Mucosa of rectum (tissue), 2 donors: ENCODE data around the gene SPAG16.

Source experiments
- H3K27ac ChIP-seq, 2 donors: one replicate each; pipeline ENCODE4 v1.7.0; 2013; ENCODE audit warnings: inconsistent platforms in 2 of 2, low read depth in 2 of 2, low read length in 2 of 2
- H3K27me3 ChIP-seq, 2 donors: one replicate each; pipeline ENCODE4 v1.7.0; 2013; ENCODE audit warnings: low read length in 2 of 2; ENCODE audit not compliant: control insufficient read depth in 2 of 2, insufficient read depth in 2 of 2
- H3K36me3 ChIP-seq, 2 donors: one replicate each; pipeline ENCODE4 v1.7.0; 2013; ENCODE audit warnings: low read length in 2 of 2; ENCODE audit not compliant: control insufficient read depth in 2 of 2, insufficient read depth in 2 of 2
- H3K4me1 ChIP-seq, 2 donors: one replicate each; pipeline ENCODE4 v1.7.0; 2013; ENCODE audit warnings: low read length in 2 of 2, mild to moderate bottlenecking in 1 of 2; ENCODE audit not compliant: control insufficient read depth in 2 of 2, insufficient read depth in 2 of 2
- H3K4me3 ChIP-seq, 2 donors: one replicate each; pipeline ENCODE4 v1.7.0; 2013; ENCODE audit warnings: low read length in 2 of 2
- H3K9ac ChIP-seq, 2 donors: one replicate each; pipeline ENCODE4 v1.7.0; 2013; ENCODE audit warnings: low read length in 2 of 2, low read depth in 1 of 2, mild to moderate bottlenecking in 1 of 2
- H3K9me3 ChIP-seq, 2 donors: one replicate each; pipeline ENCODE4 v1.7.0; 2013; ENCODE audit warnings: low read length in 2 of 2; ENCODE audit not compliant: control insufficient read depth in 2 of 2
- donor health status: healthy.
- donor health status: Normal muscosa, but diverticular disease.

Gene SPAG16

GRCh38 chr2:213246497-213247281 lies 37.6 kb upstream of the SPAG16 start:
- H3K27ac ChIP-seq, result no peak overlapping the region
- H3K9ac ChIP-seq, result no peak overlapping the region
- no peaks in the 10 kb centered on the region for H3K4me1 ChIP-seq
- H3K36me3 ChIP-seq, result no peaks in the 10 kb centered on the region
- H3K9me3 ChIP-seq, result no peaks in the 10 kb centered on the region
- H3K27me3 ChIP-seq, result no peaks in the 10 kb centered on the region
- no peak overlapping the region for H3K4me3 ChIP-seq

- H3K27ac ChIP-seq, result no peak overlapping the region
- no peaks in the 10 kb centered on the region for H3K27me3 ChIP-seq
- no peak overlapping the region for H3K9ac ChIP-seq
- H3K36me3 ChIP-seq, result no peaks in the 10 kb centered on the region
- H3K4me1 ChIP-seq, result no peaks in the 10 kb centered on the region
- H3K4me3 ChIP-seq, result no peak overlapping the region
- H3K9me3 ChIP-seq, result no peaks in the 10 kb centered on the region
Measured at GRCh38 chr2:213247566-213247965, 36.7 kb upstream of the SPAG16 start.

- H3K36me3 ChIP-seq, result no peaks in the 10 kb centered on the region
- no peaks in the 10 kb centered on the region for H3K27me3 ChIP-seq
- H3K4me3 ChIP-seq, result no peak overlapping the region
- H3K9ac ChIP-seq, result no peak overlapping the region
- no peaks in the 10 kb centered on the region for H3K9me3 ChIP-seq
- H3K27ac ChIP-seq, result no peak overlapping the region
- H3K4me1 ChIP-seq, result no peaks in the 10 kb centered on the region
Measured at GRCh38 chr2:213248637-213249036, 35.6 kb upstream of the SPAG16 start.

- no peaks in the 10 kb centered on the region for H3K9me3 ChIP-seq
- H3K4me3 ChIP-seq, result no peak overlapping the region
- no peak overlapping the region for H3K27ac ChIP-seq
- no peaks in the 10 kb centered on the region for H3K27me3 ChIP-seq
- no peaks in the 10 kb centered on the region for H3K36me3 ChIP-seq
- no peaks in the 10 kb centered on the region for H3K4me1 ChIP-seq
- no peak overlapping the region for H3K9ac ChIP-seq
Measured at GRCh38 chr2:213249502-213249901, 34.8 kb upstream of the SPAG16 start.

GRCh38 chr2:213251618-213252017 lies 32.6 kb upstream of the SPAG16 start:
- H3K27ac ChIP-seq, result no peak overlapping the region
- H3K4me1 ChIP-seq, result no peaks in the 10 kb centered on the region
- no peaks in the 10 kb centered on the region for H3K27me3 ChIP-seq
- H3K9me3 ChIP-seq, result no peaks in the 10 kb centered on the region
- peak overlapping the region in 1 of 2 donors; percentile 7 for H3K4me3 ChIP-seq
- no peaks in the 10 kb centered on the region for H3K36me3 ChIP-seq
- no peak overlapping the region for H3K9ac ChIP-seq

GRCh38 chr2:213252206-213252605 lies 32.1 kb upstream of the SPAG16 start:
- Histone ChIP-seq H3K9me3 (no peaks in the 10 kb centered on the region), H3K36me3 (no peaks in the 10 kb centered on the region), H3K27ac (no peak overlapping the region), H3K27me3 (no peaks in the 10 kb centered on the region), H3K4me3 (no peak overlapping the region), H3K9ac (no peak overlapping the region), H3K4me1 (no peaks in the 10 kb centered on the region)

GRCh38 chr2:213253162-213253561 lies 31.1 kb upstream of the SPAG16 start:
- H3K4me1 ChIP-seq, result no peaks in the 10 kb centered on the region
- no peak overlapping the region for H3K27ac ChIP-seq
- no peak overlapping the region for H3K4me3 ChIP-seq
- no peaks in the 10 kb centered on the region for H3K27me3 ChIP-seq
- no peak overlapping the region for H3K9ac ChIP-seq
- H3K36me3 ChIP-seq, result no peaks in the 10 kb centered on the region
- H3K9me3 ChIP-seq, result no peaks in the 10 kb centered on the region

GRCh38 chr2:213259266-213259665 lies 25.0 kb upstream of the SPAG16 start:
- Histone ChIP-seq H3K9me3 (no peaks in the 10 kb centered on the region), H3K27ac (no peak overlapping the region), H3K36me3 (no peaks in the 10 kb centered on the region), H3K4me3 (no peak overlapping the region), H3K9ac (no peak overlapping the region), H3K4me1 (no peaks in the 10 kb centered on the region), H3K27me3 (no peaks in the 10 kb centered on the region)

- Histone ChIP-seq H3K4me3 (no peak overlapping the region), H3K4me1 (no peaks in the 10 kb centered on the region), H3K9ac (no peak overlapping the region), H3K36me3 (no peaks in the 10 kb centered on the region), H3K27ac (no peak overlapping the region), H3K9me3 (no peaks in the 10 kb centered on the region), H3K27me3 (no peaks in the 10 kb centered on the region)
Measured at GRCh38 chr2:213261237-213261636, 23.0 kb upstream of the SPAG16 start.

- Histone ChIP-seq H3K9ac (no peak overlapping the region), H3K36me3 (no peaks in the 10 kb centered on the region), H3K27ac (no peak overlapping the region), H3K9me3 (no peaks in the 10 kb centered on the region), H3K27me3 (no peaks in the 10 kb centered on the region), H3K4me3 (no peak overlapping the region), H3K4me1 (no peaks in the 10 kb centered on the region)
Measured at GRCh38 chr2:213261715-213262114, 22.5 kb upstream of the SPAG16 start.
